Smooth muscle cell (in vitro differentiated cells): ENCODE results near the gene KAZN. TPM values are rescaled to one million over a fixed set of nuclear protein-coding genes. Genes with fewer than 3 reads are reported as not detected.

Experiments used
- DNase-seq: peaks from one replicate; lab custom pipeline; 2025; ENCODE audit not compliant: unreplicated experiment; lab: John Stamatoyannopoulos, UW
- H2AFZ ChIP-seq: fragments of 200-600 bp; sonication (generic); 2 replicates; pipeline ENCODE4 v1.6.0; 2016; ENCODE audit warnings: antibody characterized with exemption, low read depth, mild to moderate bottlenecking
- H3F3A ChIP-seq: fragments of 200-600 bp; sonication (generic); 2 replicates; pipeline ENCODE4 v1.6.0; 2017; ENCODE audit warnings: antibody characterized with exemption, low read depth
- H3K27ac ChIP-seq: fragments of 200-600 bp; sonication (generic); 2 replicates; pipeline ENCODE4 v1.5.1; 2016; ENCODE audit warnings: low read depth, mild to moderate bottlenecking
- H3K27me3 ChIP-seq: fragments of 200-600 bp; sonication (generic); 2 replicates; pipeline ENCODE4 v1.6.1; 2016; ENCODE audit warnings: low read depth, mild to moderate bottlenecking
- H3K36me3 ChIP-seq: fragments of 200-600 bp; sonication (generic); 2 replicates; pipeline ENCODE4 v1.5.1; 2016; ENCODE audit warnings: low read depth
- H3K4me1 ChIP-seq: fragments of 200-600 bp; sonication (generic); 2 replicates; pipeline ENCODE4 v1.5.1; 2016; ENCODE audit warnings: low read depth
- H3K4me2 ChIP-seq: fragments of 200-600 bp; sonication (generic); 2 replicates; pipeline ENCODE4 v1.6.0; 2016; ENCODE audit warnings: mild to moderate bottlenecking
- H3K4me3 ChIP-seq: fragments of 200-600 bp; sonication (generic); 2 replicates; pipeline ENCODE4 v1.5.1; 2016; ENCODE audit warnings: mild to moderate bottlenecking
- H3K79me2 ChIP-seq: fragments of 200-600 bp; sonication (generic); 2 replicates; pipeline ENCODE4 v1.6.0; 2016; ENCODE audit warnings: low read depth, mild to moderate bottlenecking
- H3K9ac ChIP-seq: fragments of 200-600 bp; sonication (generic); 2 replicates; pipeline ENCODE4 v1.6.0; 2016; ENCODE audit warnings: low read depth
- H3K9me3 ChIP-seq: fragments of 200-600 bp; sonication (generic); replicated peaks from 2 replicates; pipeline ENCODE4 v1.5.1; 2016; ENCODE audit warnings: low read depth
- H4K20me1 ChIP-seq: fragments of 200-600 bp; sonication (generic); 2 replicates; pipeline ENCODE4 v1.6.0; 2016; ENCODE audit warnings: low read depth
- CTCF ChIP-seq: fragments of 200-600 bp; sonication (generic); IDR thresholded peaks from 2 replicates; pipeline ENCODE4 v1.5.1; 2017; ENCODE audit warnings: borderline replicate concordance, mild to moderate bottlenecking, antibody characterized with exemption; ENCODE audit not compliant: insufficient read depth, poor library complexity, severe bottlenecking
- WGBS: methylation state at CpG from one replicate; pipeline ENCODE4 v1.1.7; 2016; ENCODE audit warnings: low lambda C conversion rate; 5-methylcytosine and 5-hydroxymethylcytosine counted together
- polyA plus RNA-seq: library from polyadenylated mRNA; unstranded; fragments of >200 nt; fragmentation: Nextera tagmentation; extraction: Ambion mirVana; gene quantifications from 2 replicates; pipeline ENCODE4 v1.2.1, GENCODE V29; 2016
- total RNA-seq: library from RNA; depleted of rRNA; stranded (reverse); fragments of >200 nt; gene quantifications from 2 replicates; pipeline ENCODE4 v1.2.3, GENCODE V29; 2014

The KAZN gene
- total and polyA plus RNA-seq, 2 experiments from 2014 or later: 6.3 to 8.2 TPM

- TF ChIP-seq CTCF: no peak
- Histone ChIP-seq H3K9ac (no peak overlapping the region), H3K4me1 (no peaks in the 10 kb centered on the region), H2AFZ (no peak overlapping the region), H3K4me2 (no peak overlapping the region), H3F3A (no peaks in the 10 kb centered on the region), H3K36me3 (no peaks in the 10 kb centered on the region), H3K4me3 (no peak overlapping the region), H3K79me2 (no peaks in the 10 kb centered on the region), H3K27ac (no peak overlapping the region), H3K9me3 (no peaks in the 10 kb centered on the region), H3K27me3 (no peaks in the 10 kb centered on the region), H4K20me1 (no peaks in the 10 kb centered on the region)
- DNase-seq: no peak
- WGBS: 94% methylated on average over 14 of the region's 16 CpGs
Observed at GRCh38 chr1:15034656-15035055, 436.2 kb downstream of the KAZN start.

- H3K9ac ChIP-seq: no peak overlapping the region
- 94% methylated on average over 3 of the region's 3 CpGs for WGBS
- TF ChIP-seq CTCF: no peak
- H3K9me3 ChIP-seq: no peaks in the 10 kb centered on the region
- H4K20me1 ChIP-seq: no peaks in the 10 kb centered on the region
- H3K4me1 ChIP-seq: no peaks in the 10 kb centered on the region
- H3K27ac ChIP-seq: no peak overlapping the region
- no peak for DNase-seq
- no peak overlapping the region for H3K4me3 ChIP-seq
- H3K4me2 ChIP-seq: no peak overlapping the region
- no peaks in the 10 kb centered on the region for H3K27me3 ChIP-seq
- H2AFZ ChIP-seq: no peak overlapping the region
- H3K79me2 ChIP-seq: no peaks in the 10 kb centered on the region
- H3F3A ChIP-seq: no peaks in the 10 kb centered on the region
- no peaks in the 10 kb centered on the region for H3K36me3 ChIP-seq
Observed at GRCh38 chr1:15035236-15035635, 436.8 kb downstream of the KAZN start.

- no peaks in the 10 kb centered on the region for H3K27me3 ChIP-seq
- DNase-seq: no peak
- no peaks in the 10 kb centered on the region for H3K36me3 ChIP-seq
- TF ChIP-seq CTCF: no peak
- H3F3A ChIP-seq: no peaks in the 10 kb centered on the region
- H3K4me3 ChIP-seq: no peak overlapping the region
- H3K4me1 ChIP-seq: no peaks in the 10 kb centered on the region
- H3K9ac ChIP-seq: no peak overlapping the region
- 83% methylated on average over 3 of the region's 10 CpGs for WGBS
- H4K20me1 ChIP-seq: no peaks in the 10 kb centered on the region
- no peaks in the 10 kb centered on the region for H3K79me2 ChIP-seq
- no peaks in the 10 kb centered on the region for H3K9me3 ChIP-seq
- no peak overlapping the region for H2AFZ ChIP-seq
- H3K27ac ChIP-seq: no peak overlapping the region
- no peak overlapping the region for H3K4me2 ChIP-seq
Observed at GRCh38 chr1:15036101-15036500, 437.6 kb downstream of the KAZN start.

- Histone ChIP-seq H3K79me2 (no peaks in the 10 kb centered on the region), H3K4me2 (no peak overlapping the region), H3K27me3 (no peaks in the 10 kb centered on the region), H3K4me1 (no peaks in the 10 kb centered on the region), H3K27ac (no peak overlapping the region), H4K20me1 (no peaks in the 10 kb centered on the region), H3K9ac (no peak overlapping the region), H3K36me3 (no peaks in the 10 kb centered on the region), H3K9me3 (no peaks in the 10 kb centered on the region), H3K4me3 (no peak overlapping the region), H3F3A (no peaks in the 10 kb centered on the region), H2AFZ (no peak overlapping the region)
- WGBS: 92% methylated on average over 7 of the region's 7 CpGs
- no peak for DNase-seq
- peak; percentile 23 for TF ChIP-seq CTCF
Observed at GRCh38 chr1:15038232-15039016, 439.9 kb downstream of the KAZN start.
